GM23248 (cell line): Measurements from ENCODE around the gene CDK8.

Experiments used
- EZH2 ChIP-seq: fragments of 200-600 bp; sonication (generic); IDR thresholded peaks from 2 replicates; pipeline ENCODE4 v1.6.1; 2018; ENCODE audit warnings: antibody characterized with exemption, mild to moderate bottlenecking; ENCODE audit not compliant: insufficient read depth, poor library complexity, severe bottlenecking
- EZH2phosphoT487 ChIP-seq: fragments of 200-600 bp; sonication (generic); IDR thresholded peaks from 2 replicates; pipeline ENCODE4 v1.6.1; 2018; ENCODE audit warnings: antibody characterized with exemption, moderate library complexity, mild to moderate bottlenecking, low read depth; ENCODE audit not compliant: insufficient read depth

DNA sequence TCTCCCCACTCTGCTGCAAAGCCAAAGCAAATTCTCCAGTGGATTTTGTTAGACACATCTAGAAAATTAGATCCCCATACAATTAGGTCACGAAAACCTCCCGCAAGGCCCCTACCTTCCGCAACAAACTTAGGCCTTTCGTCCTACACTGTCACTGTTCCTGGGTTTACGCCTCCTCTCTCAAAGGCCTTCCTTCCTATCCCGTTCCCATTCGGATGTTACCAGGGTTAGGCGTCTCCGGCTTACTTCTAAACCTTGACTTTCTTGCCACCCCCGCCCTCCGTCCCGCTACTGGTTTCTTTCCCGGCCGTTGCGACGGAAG, 32.6 kb upstream of the CDK8 start:
- no peak for TF ChIP-seq EZH2
- TF ChIP-seq EZH2phosphoT487 = no peak
